ENCODE data around the gene KIAA0930. TPM values are rescaled to one million over a fixed set of nuclear protein-coding genes. Genes with fewer than 3 reads are reported as not detected.

Gene KIAA0930
- total RNA-seq, 1 experiment from 2014 or later, result 61.9 TPM

GRCh38 chr22:45166932-45167331 is 73.8 kb downstream of the KIAA0930 start:
- H3K27ac Mint-ChIP-seq (ENCODE audit: low read depth, unreplicated experiment), result peak overlapping the region; percentile 86
- no peak for DNase-seq (ENCODE audit: unreplicated experiment)
- TF ChIP-seq CTCF (IDR thresholded peaks at IDR 0.05; ENCODE audit: unreplicated experiment), result no peak
- CTCF ChIA-PET, result interaction anchor here (0.6 kb wide), 1 partner anchor 153 kb away, joined by 3 read pairs; no protein-coding TSS in a partner anchor
- H3K9me3 Mint-ChIP-seq (ENCODE audit: unreplicated experiment), result no peaks in the 10 kb centered on the region
- H3K36me3 Mint-ChIP-seq (ENCODE audit: insufficient read depth, unreplicated experiment), result peaks cover 47% of the 10 kb centered on the region
- no peak overlapping the region for H3K4me3 Mint-ChIP-seq (ENCODE audit: unreplicated experiment)
- H3K4me1 Mint-ChIP-seq (ENCODE audit: insufficient read depth, unreplicated experiment), result peaks cover 34% of the 10 kb centered on the region
- no TSS peak for BruUV-seq (replicated peaks)
- POLR2A ChIA-PET, result interaction anchor here (0.6 to 3.2 kb wide), 5 partner anchors 9 to 79 kb away, joined by 3 to 12 read pairs (median 3); no protein-coding TSS in a partner anchor
- intact Hi-C loops (cut with micrococcal nuclease), result loop anchor here (10.0 kb wide), 1 partner anchor 192 kb away; no protein-coding TSS in a partner anchor
- no peaks in the 10 kb centered on the region for H3K27me3 Mint-ChIP-seq (ENCODE audit: insufficient read depth, unreplicated experiment)

GRCh38 chr22:45164270-45165088 is 76.2 kb downstream of the KIAA0930 start:
- no peak for DNase-seq (ENCODE audit: unreplicated experiment)
- TF ChIP-seq CTCF (IDR thresholded peaks at IDR 0.05; ENCODE audit: unreplicated experiment), result no peak
- BruUV-seq (replicated peaks), result no TSS peak

GRCh38 chr22:45163451-45164269 is 77.0 kb downstream of the KIAA0930 start, which contains the start of gene NUP50:
TSS of gene NUP50 (plus strand) at chr22:45163925. CDS start at chr22:45168178, 4,253 bp downstream.
- TF ChIP-seq CTCF (IDR thresholded peaks at IDR 0.05; ENCODE audit: unreplicated experiment), result no peak
- Mint-ChIP-seq H3K4me3 (ENCODE audit: unreplicated experiment) (peak within 1 kb of the TSS; percentile 91), H3K4me1 (ENCODE audit: insufficient read depth, unreplicated experiment) (peaks cover 43% of the 10 kb centered on the region), H3K9me3 (ENCODE audit: unreplicated experiment) (no peaks in the 10 kb centered on the region), H3K27ac (ENCODE audit: low read depth, unreplicated experiment) (peak within 1 kb of the TSS; percentile 97), H3K27me3 (ENCODE audit: insufficient read depth, unreplicated experiment) (no peaks in the 10 kb centered on the region), H3K36me3 (ENCODE audit: insufficient read depth, unreplicated experiment) (peaks cover 48% of the 10 kb centered on the region)
- BruUV-seq (replicated peaks), result no TSS peak
- CTCF ChIA-PET, result interaction anchor here (0.7 to 1.3 kb wide), 3 partner anchors 28 to 350 kb away, joined by 3 to 4 read pairs (median 3); no protein-coding TSS in a partner anchor
- intact Hi-C loops (cut with micrococcal nuclease), result loop anchor here (2.0 to 10.0 kb wide), 4 partner anchors 59 to 189 kb away; no protein-coding TSS in a partner anchor
- peak; percentile 96 for DNase-seq (ENCODE audit: unreplicated experiment)
- POLR2A ChIA-PET, result interaction anchor here (0.6 to 3.8 kb wide), 40 partner anchors 8 to 1979 kb away, joined by 3 to 32 read pairs (median 3); no protein-coding TSS in a partner anchor

More at GRCh38 chr22:45164270-45165088, 76.2 kb downstream of the KIAA0930 start:
- POLR2A ChIA-PET, result interaction anchor here (0.5 to 3.8 kb wide), 42 partner anchors 7 to 1171 kb away, joined by 3 to 32 read pairs (median 3); partner anchors contain the start of genes ARHGAP8 and TRMU
- H3K4me3 Mint-ChIP-seq (ENCODE audit: unreplicated experiment), result peak overlapping the region; percentile 91
- no peaks in the 10 kb centered on the region for H3K9me3 Mint-ChIP-seq (ENCODE audit: unreplicated experiment)
- intact Hi-C loops (cut with micrococcal nuclease), result loop anchor here (5.0 to 10.0 kb wide), 2 partner anchors 98 to 190 kb away; no protein-coding TSS in a partner anchor
- H3K36me3 Mint-ChIP-seq (ENCODE audit: insufficient read depth, unreplicated experiment), result peaks cover 49% of the 10 kb centered on the region
- H3K4me1 Mint-ChIP-seq (ENCODE audit: insufficient read depth, unreplicated experiment), result peaks cover 38% of the 10 kb centered on the region
- CTCF ChIA-PET, result interaction anchor here (0.6 to 1.8 kb wide), 9 partner anchors 9 to 388 kb away, joined by 3 to 5 read pairs (median 3); no protein-coding TSS in a partner anchor
- no peaks in the 10 kb centered on the region for H3K27me3 Mint-ChIP-seq (ENCODE audit: insufficient read depth, unreplicated experiment)
- H3K27ac Mint-ChIP-seq (ENCODE audit: low read depth, unreplicated experiment), result peak overlapping the region; percentile 97
